Esophagus (tissue), 2 donors: ENCODE results near the gene KNOP1. TPM values are rescaled to one million over a fixed set of nuclear protein-coding genes. Genes with fewer than 3 reads are reported as not detected.
A peak's percentile ranks its signal among the peaks of the same experiment; 100 is the strongest.

Source experiments
- H3K27ac ChIP-seq, 2 donors: one replicate each; pipeline ENCODE4 v1.5.1; 2013; ENCODE audit warnings: low read depth in 2 of 2, mild to moderate bottlenecking in 2 of 2, inconsistent platforms in 1 of 2, low read length in 1 of 2, moderate library complexity in 1 of 2
- H3K27me3 ChIP-seq, 2 donors: one replicate each; pipeline ENCODE4 v1.6.1; 2013; ENCODE audit warnings: low read length in 2 of 2, control low read depth in 1 of 2, mild to moderate bottlenecking in 1 of 2; ENCODE audit not compliant: insufficient read depth in 2 of 2, control insufficient read depth in 1 of 2
- H3K36me3 ChIP-seq, 2 donors: one replicate each; pipeline ENCODE4 v1.6.1; 2013; ENCODE audit warnings: low read length in 1 of 2; ENCODE audit not compliant: control insufficient read depth in 2 of 2, insufficient read depth in 2 of 2
- H3K4me1 ChIP-seq, 2 donors: one replicate each; pipeline ENCODE4 v1.6.1; 2013; ENCODE audit warnings: low read length in 1 of 2; ENCODE audit not compliant: control insufficient read depth in 2 of 2, insufficient read depth in 2 of 2
- H3K4me3 ChIP-seq, 2 donors: one replicate each; pipeline ENCODE4 v1.5.1; 2013; ENCODE audit warnings: low read length in 2 of 2, mild to moderate bottlenecking in 2 of 2, low read depth in 1 of 2, moderate library complexity in 1 of 2
- H3K9me3 ChIP-seq, 2 donors: one replicate each; pipeline ENCODE4 v1.6.1; 2013; ENCODE audit warnings: mild to moderate bottlenecking in 2 of 2, low read depth in 1 of 2, low read length in 1 of 2, moderate library complexity in 1 of 2; ENCODE audit not compliant: control insufficient read depth in 2 of 2, insufficient read depth in 1 of 2
- WGBS, 2 donors: extraction: QIAGEN DNeasy Blood & Tissue Kit; methylation state at CpG; one replicate each; pipeline ENCODE4 v1.1.7; 2013; 5-methylcytosine and 5-hydroxymethylcytosine counted together
- polyA plus RNA-seq, 2 donors: library from polyadenylated mRNA; stranded (reverse); fragments of 200-250 nt; gene quantifications; one replicate each; pipeline ENCODE4 v1.2.3, GENCODE V29; 2013
- donor health status: healthy with polysubstance abuse.
- donor health status: Bipolar disorder and iron deficiency.

Gene KNOP1, protein sequence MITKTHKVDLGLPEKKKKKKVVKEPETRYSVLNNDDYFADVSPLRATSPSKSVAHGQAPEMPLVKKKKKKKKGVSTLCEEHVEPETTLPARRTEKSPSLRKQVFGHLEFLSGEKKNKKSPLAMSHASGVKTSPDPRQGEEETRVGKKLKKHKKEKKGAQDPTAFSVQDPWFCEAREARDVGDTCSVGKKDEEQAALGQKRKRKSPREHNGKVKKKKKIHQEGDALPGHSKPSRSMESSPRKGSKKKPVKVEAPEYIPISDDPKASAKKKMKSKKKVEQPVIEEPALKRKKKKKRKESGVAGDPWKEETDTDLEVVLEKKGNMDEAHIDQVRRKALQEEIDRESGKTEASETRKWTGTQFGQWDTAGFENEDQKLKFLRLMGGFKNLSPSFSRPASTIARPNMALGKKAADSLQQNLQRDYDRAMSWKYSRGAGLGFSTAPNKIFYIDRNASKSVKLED
- polyA plus RNA-seq: 10 to 100 TPM; 12.8 to 14.3 TPM

DNA sequence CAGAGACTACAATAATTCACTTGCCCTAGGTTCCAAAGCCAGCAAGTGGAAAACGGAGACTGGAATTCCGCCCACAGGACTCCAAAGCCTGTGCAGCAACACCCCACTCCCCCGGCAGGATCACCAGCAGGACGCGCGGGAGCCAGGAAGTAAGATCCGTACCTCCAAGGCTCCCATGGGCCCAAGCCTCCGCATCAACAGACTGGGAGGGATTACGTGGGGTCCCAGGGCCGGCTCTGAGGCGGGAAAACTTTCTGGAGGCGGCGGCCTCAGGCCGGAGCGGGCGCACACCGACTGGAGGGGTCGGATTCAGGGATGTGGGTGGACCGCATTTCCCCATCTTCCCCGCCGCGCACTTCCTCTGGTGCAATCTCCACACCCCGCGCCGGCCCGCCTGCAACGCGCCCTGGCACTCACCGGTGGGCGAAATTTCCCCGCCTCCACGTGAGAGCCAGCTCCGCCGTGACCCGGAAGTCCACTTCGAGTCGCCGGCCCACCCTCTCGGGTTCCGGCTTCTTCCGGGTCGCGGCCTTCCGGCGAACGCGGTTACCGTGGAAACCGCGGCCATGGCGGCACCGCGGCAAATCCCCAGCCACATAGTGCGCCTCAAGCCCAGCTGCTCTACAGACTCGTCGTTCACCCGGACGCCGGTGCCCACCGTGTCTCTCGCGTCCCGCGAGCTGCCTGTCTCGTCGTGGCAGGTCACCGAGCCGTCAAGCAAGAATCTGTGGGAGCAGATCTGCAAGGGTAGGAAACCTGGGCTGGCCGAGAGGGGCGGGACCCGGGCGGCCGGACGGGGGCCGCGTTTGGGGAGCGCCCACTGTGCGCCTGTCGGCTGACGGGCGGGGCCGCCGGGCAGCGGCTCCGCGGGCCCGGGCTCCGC, at the start of gene KNOP1, which contains the start of gene IQCK:
KNOP1 (minus strand) TSS at position 487 of the 883 bp plus-strand sequence. CDS start 3,192 bp downstream, outside the sequence.
IQCK (plus strand) TSS at position 531 of the 883 bp plus-strand sequence; CDS start at position 567, 36 bp downstream.
- no peaks in the 10 kb centered on the region for H3K27me3 ChIP-seq
- H3K27ac ChIP-seq: peak within 1 kb of the TSS; percentile 48 to 87
- WGBS, 2 donors: 0% methylated on average over 88 of the region's 88 CpGs
- no peaks in the 10 kb centered on the region for H3K9me3 ChIP-seq
- H3K4me3 ChIP-seq: peak within 1 kb of the TSS; percentile 79 to 95
- H3K4me1 ChIP-seq: peaks cover 0 to 8% of the 10 kb centered on the region in 2 donors
- peaks cover 0 to 5% of the 10 kb centered on the region in 2 donors for H3K36me3 ChIP-seq

GRCh38 chr16:19767497-19767896, 49.5 kb upstream of the KNOP1 start:
- H3K27ac ChIP-seq: no peak overlapping the region
- no peaks in the 10 kb centered on the region for H3K36me3 ChIP-seq
- WGBS, 2 donors: 88 to 89% methylated on average over 13 of the region's 13 CpGs
- no peaks in the 10 kb centered on the region for H3K9me3 ChIP-seq
- H3K27me3 ChIP-seq: no peaks in the 10 kb centered on the region
- peaks cover 0 to 2% of the 10 kb centered on the region in 2 donors for H3K4me1 ChIP-seq
- H3K4me3 ChIP-seq: no peak overlapping the region

DNA sequence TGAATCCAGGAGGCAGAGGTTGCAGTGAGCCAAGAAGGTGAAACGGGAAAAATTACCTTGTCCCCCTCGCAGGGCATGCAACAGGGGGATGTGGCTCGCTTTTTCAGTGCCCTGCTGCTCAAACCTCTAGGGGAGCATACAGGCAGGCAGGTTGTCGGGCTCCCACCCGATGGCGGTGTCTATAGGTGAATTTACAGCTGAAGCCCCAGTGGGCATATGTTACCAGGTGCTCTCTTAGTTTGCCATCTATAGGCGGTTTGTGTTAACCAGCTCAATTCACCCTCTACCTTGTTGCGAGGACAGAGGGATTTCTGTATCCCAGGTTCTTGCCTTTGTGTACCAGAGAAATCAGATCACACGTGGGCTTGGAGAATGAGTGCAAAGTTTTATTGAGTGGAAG, 49.0 kb upstream of the KNOP1 start:
- no peak overlapping the region for H3K27ac ChIP-seq
- WGBS, 2 donors: 94 to 95% methylated on average over 9 of the region's 9 CpGs

DNA sequence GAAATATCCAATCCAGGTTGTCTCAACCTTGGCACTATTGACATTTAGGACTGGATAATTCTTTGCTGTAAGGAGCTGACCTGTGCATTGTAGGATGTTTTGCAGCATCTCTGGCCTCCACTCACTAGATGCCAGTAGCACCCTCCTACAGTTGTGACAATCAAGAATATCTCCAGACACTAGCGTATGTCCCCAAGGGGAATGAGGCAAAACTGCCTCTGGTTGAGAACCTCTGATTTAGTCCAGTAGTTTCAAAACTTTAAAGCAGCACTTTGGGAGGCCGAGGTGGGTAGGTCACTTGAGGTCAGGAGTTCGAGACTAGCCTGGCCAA, 48.5 kb upstream of the KNOP1 start:
- no peak overlapping the region for H3K27ac ChIP-seq
- H3K4me1 ChIP-seq: peaks cover 0 to 2% of the 10 kb centered on the region in 2 donors
- no peaks in the 10 kb centered on the region for H3K27me3 ChIP-seq
- H3K4me3 ChIP-seq: no peak overlapping the region
- no peaks in the 10 kb centered on the region for H3K9me3 ChIP-seq
- no peaks in the 10 kb centered on the region for H3K36me3 ChIP-seq
- WGBS, 2 donors: 86 to 93% methylated on average over 3 of the region's 3 CpGs

More for the DNA sequence above, 49.0 kb upstream of the KNOP1 start:
- Histone ChIP-seq H3K4me1 (peaks cover 0 to 2% of the 10 kb centered on the region in 2 donors), H3K27me3 (no peaks in the 10 kb centered on the region), H3K9me3 (no peaks in the 10 kb centered on the region), H3K4me3 (no peak overlapping the region), H3K36me3 (no peaks in the 10 kb centered on the region)

GRCh38 chr16:19765860-19766553, 48.0 kb upstream of the KNOP1 start:
- H3K4me3 ChIP-seq: no peak overlapping the region

GRCh38 chr16:19760356-19761060, 42.5 kb upstream of the KNOP1 start:
- Histone ChIP-seq H3K4me3 (no peak overlapping the region), H3K9me3 (no peaks in the 10 kb centered on the region), H3K4me1 (no peaks in the 10 kb centered on the region), H3K27ac (no peak overlapping the region), H3K27me3 (no peaks in the 10 kb centered on the region), H3K36me3 (no peaks in the 10 kb centered on the region)
- 90 to 91% methylated on average over 7 of the region's 7 CpGs for WGBS, 2 donors

More at GRCh38 chr16:19765860-19766553, 48.0 kb upstream of the KNOP1 start:
- no peaks in the 10 kb centered on the region for H3K9me3 ChIP-seq
- no peaks in the 10 kb centered on the region for H3K36me3 ChIP-seq
- peaks cover 0 to 2% of the 10 kb centered on the region in 2 donors for H3K4me1 ChIP-seq
- H3K27me3 ChIP-seq: no peaks in the 10 kb centered on the region
- H3K27ac ChIP-seq: no peak overlapping the region
- WGBS, 2 donors: 66% methylated on average over 6 of the region's 6 CpGs

GRCh38 chr16:19757762-19758595, 40.0 kb upstream of the KNOP1 start:
- no peaks in the 10 kb centered on the region for H3K36me3 ChIP-seq
- no peak overlapping the region for H3K27ac ChIP-seq
- no peaks in the 10 kb centered on the region for H3K9me3 ChIP-seq
- no peak overlapping the region for H3K4me3 ChIP-seq
- H3K4me1 ChIP-seq: no peaks in the 10 kb centered on the region
- WGBS, 2 donors: 34 to 47% methylated on average over 8 of the region's 8 CpGs
- H3K27me3 ChIP-seq: no peaks in the 10 kb centered on the region

DNA sequence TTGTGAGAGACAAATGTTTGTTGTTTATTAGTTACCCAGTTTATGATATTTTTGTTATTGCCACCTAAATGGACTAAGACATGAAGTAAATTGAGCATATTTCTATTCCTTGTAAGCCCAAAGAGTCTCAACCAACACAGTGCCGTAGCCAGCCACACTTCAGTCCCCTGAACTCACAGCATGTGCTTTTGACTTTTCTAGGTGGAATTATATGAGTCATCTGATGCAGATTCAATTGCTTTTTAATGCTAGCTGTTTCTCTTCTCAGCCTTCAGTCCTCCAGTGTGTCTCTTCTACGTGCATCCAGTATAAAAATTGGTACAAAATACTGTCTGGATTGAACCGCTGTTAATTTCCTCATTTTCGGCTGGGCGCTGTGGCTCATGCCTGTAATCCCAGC, 39.0 kb upstream of the KNOP1 start:
- H3K4me3 ChIP-seq: no peak overlapping the region
- H3K4me1 ChIP-seq: no peaks in the 10 kb centered on the region
- H3K9me3 ChIP-seq: no peaks in the 10 kb centered on the region
- H3K27ac ChIP-seq: no peak overlapping the region
- no peaks in the 10 kb centered on the region for H3K27me3 ChIP-seq
- no peaks in the 10 kb centered on the region for H3K36me3 ChIP-seq
- WGBS, 2 donors: 88 to 91% methylated on average over 5 of the region's 5 CpGs
